ENCODE data around the gene HNF4A. TPM values are rescaled to one million over a fixed set of nuclear protein-coding genes. Genes with fewer than 3 reads are reported as not detected.
A peak's percentile ranks its signal among the peaks of the same experiment; 100 is the strongest.

The HNF4A gene
- total and polyA plus RNA-seq, 2 of the 13 experiments (the other 11 are each of a cell fraction or from before 2014, with no cell fraction given), result 80.9 to 169 TPM

DNA sequence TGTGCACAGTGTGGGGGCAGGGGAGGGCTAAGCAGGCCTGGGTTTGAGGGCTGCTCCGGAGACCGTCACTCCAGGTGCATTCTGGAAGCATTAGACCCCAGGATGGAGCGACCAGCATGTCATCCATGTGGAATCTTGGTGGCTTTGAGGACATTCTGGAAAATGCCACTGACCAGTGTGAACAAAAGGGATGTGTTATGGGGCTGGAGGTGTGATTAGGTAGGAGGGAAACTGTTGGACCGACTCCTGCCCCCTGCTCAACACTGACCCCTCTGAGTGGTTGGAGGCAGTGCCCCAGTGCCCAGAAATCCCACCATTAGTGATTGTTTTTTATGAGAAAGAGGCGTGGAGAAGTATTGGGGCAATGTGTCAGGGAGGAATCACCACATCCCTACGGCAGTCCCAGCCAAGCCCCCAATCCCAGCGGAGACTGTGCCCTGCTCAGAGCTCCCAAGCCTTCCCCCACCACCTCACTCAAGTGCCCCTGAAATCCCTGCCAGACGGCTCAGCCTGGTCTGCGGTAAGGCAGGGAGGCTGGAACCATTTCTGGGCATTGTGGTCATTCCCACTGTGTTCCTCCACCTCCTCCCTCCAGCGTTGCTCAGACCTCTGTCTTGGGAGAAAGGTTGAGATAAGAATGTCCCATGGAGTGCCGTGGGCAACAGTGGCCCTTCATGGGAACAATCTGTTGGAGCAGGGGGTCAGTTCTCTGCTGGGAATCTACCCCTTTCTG is 76.2 kb downstream of the HNF4A start (continued):
- TF ChIP-seq, protein P1, sequence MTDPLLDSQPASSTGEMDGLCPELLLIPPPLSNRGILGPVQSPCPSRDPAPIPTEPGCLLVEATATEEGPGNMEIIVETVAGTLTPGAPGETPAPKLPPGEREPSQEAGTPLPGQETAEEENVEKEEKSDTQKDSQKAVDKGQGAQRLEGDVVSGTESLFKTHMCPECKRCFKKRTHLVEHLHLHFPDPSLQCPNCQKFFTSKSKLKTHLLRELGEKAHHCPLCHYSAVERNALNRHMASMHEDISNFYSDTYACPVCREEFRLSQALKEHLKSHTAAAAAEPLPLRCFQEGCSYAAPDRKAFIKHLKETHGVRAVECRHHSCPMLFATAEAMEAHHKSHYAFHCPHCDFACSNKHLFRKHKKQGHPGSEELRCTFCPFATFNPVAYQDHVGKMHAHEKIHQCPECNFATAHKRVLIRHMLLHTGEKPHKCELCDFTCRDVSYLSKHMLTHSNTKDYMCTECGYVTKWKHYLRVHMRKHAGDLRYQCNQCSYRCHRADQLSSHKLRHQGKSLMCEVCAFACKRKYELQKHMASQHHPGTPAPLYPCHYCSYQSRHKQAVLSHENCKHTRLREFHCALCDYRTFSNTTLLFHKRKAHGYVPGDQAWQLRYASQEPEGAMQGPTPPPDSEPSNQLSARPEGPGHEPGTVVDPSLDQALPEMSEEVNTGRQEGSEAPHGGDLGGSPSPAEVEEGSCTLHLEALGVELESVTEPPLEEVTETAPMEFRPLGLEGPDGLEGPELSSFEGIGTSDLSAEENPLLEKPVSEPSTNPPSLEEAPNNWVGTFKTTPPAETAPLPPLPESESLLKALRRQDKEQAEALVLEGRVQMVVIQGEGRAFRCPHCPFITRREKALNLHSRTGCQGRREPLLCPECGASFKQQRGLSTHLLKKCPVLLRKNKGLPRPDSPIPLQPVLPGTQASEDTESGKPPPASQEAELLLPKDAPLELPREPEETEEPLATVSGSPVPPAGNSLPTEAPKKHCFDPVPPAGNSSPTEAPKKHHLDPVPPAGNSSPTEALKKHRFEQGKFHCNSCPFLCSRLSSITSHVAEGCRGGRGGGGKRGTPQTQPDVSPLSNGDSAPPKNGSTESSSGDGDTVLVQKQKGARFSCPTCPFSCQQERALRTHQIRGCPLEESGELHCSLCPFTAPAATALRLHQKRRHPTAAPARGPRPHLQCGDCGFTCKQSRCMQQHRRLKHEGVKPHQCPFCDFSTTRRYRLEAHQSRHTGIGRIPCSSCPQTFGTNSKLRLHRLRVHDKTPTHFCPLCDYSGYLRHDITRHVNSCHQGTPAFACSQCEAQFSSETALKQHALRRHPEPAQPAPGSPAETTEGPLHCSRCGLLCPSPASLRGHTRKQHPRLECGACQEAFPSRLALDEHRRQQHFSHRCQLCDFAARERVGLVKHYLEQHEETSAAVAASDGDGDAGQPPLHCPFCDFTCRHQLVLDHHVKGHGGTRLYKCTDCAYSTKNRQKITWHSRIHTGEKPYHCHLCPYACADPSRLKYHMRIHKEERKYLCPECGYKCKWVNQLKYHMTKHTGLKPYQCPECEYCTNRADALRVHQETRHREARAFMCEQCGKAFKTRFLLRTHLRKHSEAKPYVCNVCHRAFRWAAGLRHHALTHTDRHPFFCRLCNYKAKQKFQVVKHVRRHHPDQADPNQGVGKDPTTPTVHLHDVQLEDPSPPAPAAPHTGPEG (CRISPR knock-in tag; IDR thresholded peaks at IDR 0.05), result no peak
- TF ChIP-seq ZNF746 (CRISPR knock-in tag; IDR thresholded peaks at IDR 0.05), result no peak
- TF ChIP-seq MAZ (IDR thresholded peaks at IDR 0.05; ENCODE audit: borderline replicate concordance, low read depth, low read length), result no peak
- TF ChIP-seq MAZ (CRISPR knock-in tag; IDR thresholded peaks at IDR 0.05; ENCODE audit: low read depth), result peak; percentile 32
- TF ChIP-seq ZEB1 (IDR thresholded peaks at IDR 0.05; ENCODE audit: insufficient replicate concordance, low read depth), result no peak
- no peak; the same call in 1 of the 2 replicates for TF ChIP-seq ZNF782 (CRISPR knock-in tag; IDR thresholded peaks at IDR 0.05; ENCODE audit: borderline replicate concordance)
- TF ChIP-seq ZNF292 (CRISPR knock-in tag; IDR thresholded peaks at IDR 0.05; ENCODE audit: borderline replicate concordance, low read depth), result no peak
- peak; percentile 88; the same call in 1 of the 2 replicates for TF ChIP-seq ZNF225 (CRISPR knock-in tag; IDR thresholded peaks at IDR 0.05)
- no peak for TF ChIP-seq RFX5 (IDR thresholded peaks at IDR 0.05; ENCODE audit: low read depth, low read length)
- TF ChIP-seq, protein P2, sequence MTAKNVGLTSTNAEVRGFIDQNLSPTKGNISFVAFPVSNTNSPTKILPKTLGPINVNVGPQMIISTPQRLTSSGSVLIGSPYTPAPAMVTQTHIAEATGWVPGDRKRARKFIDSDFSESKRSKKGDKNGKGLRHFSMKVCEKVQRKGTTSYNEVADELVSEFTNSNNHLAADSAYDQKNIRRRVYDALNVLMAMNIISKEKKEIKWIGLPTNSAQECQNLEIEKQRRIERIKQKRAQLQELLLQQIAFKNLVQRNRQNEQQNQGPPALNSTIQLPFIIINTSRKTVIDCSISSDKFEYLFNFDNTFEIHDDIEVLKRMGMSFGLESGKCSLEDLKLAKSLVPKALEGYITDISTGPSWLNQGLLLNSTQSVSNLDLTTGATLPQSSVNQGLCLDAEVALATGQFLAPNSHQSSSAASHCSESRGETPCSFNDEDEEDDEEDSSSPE (CRISPR knock-in tag; IDR thresholded peaks at IDR 0.05), result no peak; the same call in 1 of the 2 replicates
- TF ChIP-seq ZNF20 (CRISPR knock-in tag; IDR thresholded peaks at IDR 0.05), result no peak
- TF ChIP-seq, protein P3, sequence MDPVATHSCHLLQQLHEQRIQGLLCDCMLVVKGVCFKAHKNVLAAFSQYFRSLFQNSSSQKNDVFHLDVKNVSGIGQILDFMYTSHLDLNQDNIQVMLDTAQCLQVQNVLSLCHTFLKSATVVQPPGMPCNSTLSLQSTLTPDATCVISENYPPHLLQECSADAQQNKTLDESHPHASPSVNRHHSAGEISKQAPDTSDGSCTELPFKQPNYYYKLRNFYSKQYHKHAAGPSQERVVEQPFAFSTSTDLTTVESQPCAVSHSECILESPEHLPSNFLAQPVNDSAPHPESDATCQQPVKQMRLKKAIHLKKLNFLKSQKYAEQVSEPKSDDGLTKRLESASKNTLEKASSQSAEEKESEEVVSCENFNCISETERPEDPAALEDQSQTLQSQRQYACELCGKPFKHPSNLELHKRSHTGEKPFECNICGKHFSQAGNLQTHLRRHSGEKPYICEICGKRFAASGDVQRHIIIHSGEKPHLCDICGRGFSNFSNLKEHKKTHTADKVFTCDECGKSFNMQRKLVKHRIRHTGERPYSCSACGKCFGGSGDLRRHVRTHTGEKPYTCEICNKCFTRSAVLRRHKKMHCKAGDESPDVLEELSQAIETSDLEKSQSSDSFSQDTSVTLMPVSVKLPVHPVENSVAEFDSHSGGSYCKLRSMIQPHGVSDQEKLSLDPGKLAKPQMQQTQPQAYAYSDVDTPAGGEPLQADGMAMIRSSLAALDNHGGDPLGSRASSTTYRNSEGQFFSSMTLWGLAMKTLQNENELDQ (CRISPR knock-in tag; IDR thresholded peaks at IDR 0.05; ENCODE audit: borderline replicate concordance), result no peak
